Hematopoietic multipotent progenitor cell treated with erythropoietin and hydrocortisone succinate and interleukin-3 and kit ligand, for 15 days (in vitro differentiated cells): Measurements from ENCODE around the gene ELF2.
"Not testable (repeated sequence)": the region's sequence is repeated elsewhere in the genome, so short reads cannot be mapped to it uniquely, and the experiment has no call there.

ENCODE experiments used
- DNase-seq: peaks from one replicate; pipeline ENCODE4 v3.0.0-alpha.2; 2015; ENCODE audit warnings: low spot score

ELF2 gene

GRCh38 chr4:139077567-139078355, 99.3 kb downstream of the ELF2 start:
- DNase-seq: no peak

- DNase-seq: no peak
Observed at GRCh38 chr4:139076016-139076744, 100.8 kb downstream of the ELF2 start.

GRCh38 chr4:139060591-139060990, 116.4 kb downstream of the ELF2 start:
- no peak for DNase-seq

GRCh38 chr4:139059026-139059425, 118.0 kb downstream of the ELF2 start:
- DNase-seq: not testable (repeated sequence)

GRCh38 chr4:139054791-139055505, 122.1 kb downstream of the ELF2 start:
- DNase-seq: no peak

GRCh38 chr4:139053909-139054308, 123.1 kb downstream of the ELF2 start:
- no peak for DNase-seq

GRCh38 chr4:139050446-139050845, 126.6 kb downstream of the ELF2 start:
- no peak for DNase-seq

- DNase-seq: no peak
Observed at GRCh38 chr4:139048026-139048425, 129.0 kb downstream of the ELF2 start.

GRCh38 chr4:139044291-139044690, 132.7 kb downstream of the ELF2 start:
- no peak for DNase-seq

GRCh38 chr4:139042981-139043460, 134.0 kb downstream of the ELF2 start:
- DNase-seq: no peak

- no peak for DNase-seq
Observed at GRCh38 chr4:139038874-139039443, 138.1 kb downstream of the ELF2 start.

GRCh38 chr4:139036885-139037284, 140.1 kb downstream of the ELF2 start:
- no peak for DNase-seq

GRCh38 chr4:139035650-139036049, 141.4 kb downstream of the ELF2 start:
- DNase-seq: no peak

- DNase-seq: peak; percentile 88
Observed at GRCh38 chr4:139030614-139031235, 146.3 kb downstream of the ELF2 start.

- not testable (repeated sequence) for DNase-seq
Observed at GRCh38 chr4:139029866-139030363, 147.1 kb downstream of the ELF2 start.

- no peak for DNase-seq
Observed at GRCh38 chr4:139028191-139028661, 148.8 kb downstream of the ELF2 start.

- DNase-seq: no peak
Observed at GRCh38 chr4:139027776-139028175, 149.2 kb downstream of the ELF2 start.

- no peak for DNase-seq
Observed at GRCh38 chr4:139025841-139026240, 151.2 kb downstream of the ELF2 start.

- no peak for DNase-seq
Observed at GRCh38 chr4:139024686-139025085, 152.3 kb downstream of the ELF2 start.

GRCh38 chr4:139022835-139023234, 154.2 kb downstream of the ELF2 start:
- no peak for DNase-seq

GRCh38 chr4:139021071-139021470, 155.9 kb downstream of the ELF2 start:
- not testable (repeated sequence) for DNase-seq
